BLaER1 (cell line): ENCODE data around the gene SLC2A10.

ENCODE experiments used
- H3K27ac ChIP-seq: shearing (Covaris generic); formaldehyde crosslinking; 2 replicates; pipeline ENCODE4 v1.8.1; 2022
- H3K27me3 ChIP-seq: shearing (Covaris generic); formaldehyde crosslinking; 2 replicates; pipeline ENCODE4 v1.8.1; 2022
- H3K36me3 ChIP-seq: shearing (Covaris generic); formaldehyde crosslinking; 2 replicates; pipeline ENCODE4 v1.8.1; 2022
- H3K4me1 ChIP-seq: shearing (Covaris generic); formaldehyde crosslinking; 2 replicates; pipeline ENCODE4 v1.8.1; 2022
- H3K4me2 ChIP-seq: shearing (Covaris generic); formaldehyde crosslinking; 2 replicates; pipeline ENCODE4 v1.8.1; 2022
- H3K4me3 ChIP-seq: shearing (Covaris generic); formaldehyde crosslinking; 2 replicates; pipeline ENCODE4 v1.8.1; 2022
- H3K9ac ChIP-seq: shearing (Covaris generic); formaldehyde crosslinking; 2 replicates; pipeline ENCODE4 v1.8.1; 2022
- H3K9me3 ChIP-seq: shearing (Covaris generic); formaldehyde crosslinking; 2 replicates; pipeline ENCODE4 v1.8.1; 2022
- H4K20me1 ChIP-seq: shearing (Covaris generic); formaldehyde crosslinking; 2 replicates; pipeline ENCODE4 v1.8.1; 2022
- Cebpa-rat ChIP-seq: shearing (Covaris generic); IDR thresholded peaks from 2 replicates; pipeline ENCODE4 v1.8.1; 2022

SLC2A10 gene

DNA sequence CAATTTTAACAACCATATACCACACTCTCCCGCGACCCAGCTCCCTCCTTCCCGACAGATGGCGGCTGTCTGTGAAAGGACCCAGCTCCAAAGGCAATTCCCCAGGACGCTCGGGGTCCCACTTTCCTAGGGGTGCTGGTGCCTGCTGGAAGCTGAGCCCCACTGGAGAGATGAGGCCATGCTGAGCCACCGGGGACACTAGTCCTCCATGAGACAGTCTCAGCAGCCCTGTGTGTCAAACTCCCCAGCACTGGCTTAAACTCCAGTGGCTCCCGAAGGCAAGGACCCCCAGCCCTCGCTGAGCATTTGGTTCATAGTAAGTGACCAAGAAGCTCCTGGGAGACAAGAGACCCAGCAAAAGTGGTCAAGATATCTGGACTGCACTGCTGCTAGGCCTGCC lies 52.1 kb downstream of the SLC2A10 start:
- TF ChIP-seq Cebpa-rat: no peak
- Histone ChIP-seq H3K4me1 (peaks cover 6% of the 10 kb centered on the region; the same call in 1 of the 2 replicates), H3K27ac (no peak overlapping the region), H3K36me3 (no peaks in the 10 kb centered on the region), H3K27me3 (no peaks in the 10 kb centered on the region), H4K20me1 (no peaks in the 10 kb centered on the region), H3K9me3 (no peaks in the 10 kb centered on the region), H3K9ac (no peak overlapping the region), H3K4me2 (no peak overlapping the region), H3K4me3 (no peak overlapping the region)

DNA sequence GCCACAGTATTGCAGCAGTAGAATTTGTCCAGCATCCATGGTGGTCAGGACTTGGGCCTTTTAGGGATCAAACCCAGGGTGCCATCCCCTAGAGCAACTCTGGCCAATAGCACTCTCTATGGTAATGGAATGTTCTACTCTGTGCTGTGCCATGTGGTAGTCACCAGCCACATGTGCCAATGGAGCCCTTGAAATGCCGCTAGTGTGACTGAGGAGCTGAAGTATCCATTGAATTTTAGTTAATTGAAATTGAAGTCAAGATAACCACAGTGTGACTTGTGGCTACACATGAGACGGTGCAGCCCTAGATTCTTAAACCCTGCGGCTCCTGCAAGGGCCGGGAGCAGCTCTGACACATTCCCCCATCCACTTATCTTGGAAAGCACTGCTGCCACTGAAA lies 54.6 kb downstream of the SLC2A10 start:
- no peak for TF ChIP-seq Cebpa-rat
- Histone ChIP-seq H4K20me1 (no peaks in the 10 kb centered on the region), H3K9ac (no peak overlapping the region), H3K27me3 (no peaks in the 10 kb centered on the region), H3K4me2 (no peak overlapping the region), H3K9me3 (no peaks in the 10 kb centered on the region), H3K4me3 (no peak overlapping the region), H3K36me3 (no peaks in the 10 kb centered on the region), H3K27ac (no peak overlapping the region), H3K4me1 (peaks cover 6% of the 10 kb centered on the region; the same call in 1 of the 2 replicates)

DNA sequence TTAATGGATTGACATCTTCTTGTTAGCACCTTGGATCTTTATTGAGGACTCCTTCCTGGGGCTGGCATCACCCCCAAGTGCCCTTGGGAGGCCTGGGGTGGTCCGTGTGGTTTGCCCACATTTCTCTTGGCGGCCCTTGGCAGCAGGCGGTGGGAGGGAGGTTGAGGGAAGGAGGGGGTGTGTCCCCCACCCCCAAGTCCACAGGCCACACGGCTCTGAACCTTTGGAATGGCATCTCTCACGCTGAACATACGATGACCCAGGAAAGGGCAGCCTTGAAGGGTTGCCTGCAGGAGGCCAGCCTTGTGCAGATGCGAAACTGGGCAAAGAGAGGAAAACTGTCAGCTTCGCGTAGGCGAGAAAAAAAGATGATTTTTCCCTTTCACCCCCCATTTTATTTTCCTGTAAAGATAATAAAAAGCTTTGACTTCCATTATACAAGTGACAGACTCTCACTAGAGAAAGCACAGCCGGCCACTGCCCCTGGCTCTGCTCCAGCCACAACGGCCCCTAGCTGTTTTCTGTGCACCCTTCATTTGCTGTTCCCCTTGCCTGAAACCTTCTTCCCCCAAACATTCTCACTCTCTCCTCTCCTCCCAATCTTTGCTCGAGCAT lies 56.2 kb downstream of the SLC2A10 start:
- Histone ChIP-seq H3K9me3 (no peaks in the 10 kb centered on the region), H4K20me1 (no peaks in the 10 kb centered on the region), H3K36me3 (no peaks in the 10 kb centered on the region), H3K9ac (no peak overlapping the region), H3K4me1 (0 out of 2 replicates have a peak, but pooled peaks cover 4% of the 10 kb centered on the region), H3K4me2 (no peak overlapping the region), H3K4me3 (no peak overlapping the region), H3K27me3 (no peaks in the 10 kb centered on the region), H3K27ac (no peak overlapping the region)
- TF ChIP-seq Cebpa-rat: no peak

DNA sequence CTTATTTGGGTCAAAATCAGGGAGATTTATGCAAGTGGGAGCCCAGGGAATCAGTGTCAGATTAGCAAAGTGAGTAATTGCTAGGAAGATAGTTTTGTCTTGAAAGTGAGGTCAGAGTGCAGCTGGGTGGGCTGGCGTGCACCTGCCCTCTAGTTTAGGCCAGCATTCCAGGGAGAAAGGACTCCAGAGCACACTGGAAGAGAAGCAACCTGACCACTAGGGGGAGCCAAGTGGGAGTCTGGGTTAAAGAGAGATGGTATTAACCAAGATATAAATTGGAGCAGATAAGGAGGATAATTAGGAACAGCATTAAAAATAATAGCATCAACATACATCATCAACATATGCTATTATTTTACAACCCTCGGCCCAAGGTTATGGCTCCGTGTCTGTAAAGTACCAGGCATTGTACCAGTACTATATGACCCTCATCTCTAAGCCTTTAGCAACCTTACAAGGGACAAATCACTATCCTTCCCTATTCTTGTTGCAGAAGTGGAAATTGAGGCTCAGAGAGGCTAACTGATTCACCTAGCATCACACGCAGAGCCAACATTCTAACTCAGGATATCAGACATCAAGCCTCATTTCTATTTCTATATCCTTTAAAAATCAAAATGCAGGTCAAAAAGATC lies 57.8 kb downstream of the SLC2A10 start:
- H3K9me3 ChIP-seq: no peaks in the 10 kb centered on the region
- no peaks in the 10 kb centered on the region for H4K20me1 ChIP-seq
- TF ChIP-seq Cebpa-rat: no peak
- H3K27ac ChIP-seq: no peak overlapping the region
- no peaks in the 10 kb centered on the region for H3K36me3 ChIP-seq
- H3K4me2 ChIP-seq: no peak overlapping the region
- H3K27me3 ChIP-seq: no peaks in the 10 kb centered on the region
- H3K4me3 ChIP-seq: no peak overlapping the region
- H3K9ac ChIP-seq: no peak overlapping the region
- 0 out of 2 replicates have a peak, but pooled peaks cover 4% of the 10 kb centered on the region for H3K4me1 ChIP-seq

DNA sequence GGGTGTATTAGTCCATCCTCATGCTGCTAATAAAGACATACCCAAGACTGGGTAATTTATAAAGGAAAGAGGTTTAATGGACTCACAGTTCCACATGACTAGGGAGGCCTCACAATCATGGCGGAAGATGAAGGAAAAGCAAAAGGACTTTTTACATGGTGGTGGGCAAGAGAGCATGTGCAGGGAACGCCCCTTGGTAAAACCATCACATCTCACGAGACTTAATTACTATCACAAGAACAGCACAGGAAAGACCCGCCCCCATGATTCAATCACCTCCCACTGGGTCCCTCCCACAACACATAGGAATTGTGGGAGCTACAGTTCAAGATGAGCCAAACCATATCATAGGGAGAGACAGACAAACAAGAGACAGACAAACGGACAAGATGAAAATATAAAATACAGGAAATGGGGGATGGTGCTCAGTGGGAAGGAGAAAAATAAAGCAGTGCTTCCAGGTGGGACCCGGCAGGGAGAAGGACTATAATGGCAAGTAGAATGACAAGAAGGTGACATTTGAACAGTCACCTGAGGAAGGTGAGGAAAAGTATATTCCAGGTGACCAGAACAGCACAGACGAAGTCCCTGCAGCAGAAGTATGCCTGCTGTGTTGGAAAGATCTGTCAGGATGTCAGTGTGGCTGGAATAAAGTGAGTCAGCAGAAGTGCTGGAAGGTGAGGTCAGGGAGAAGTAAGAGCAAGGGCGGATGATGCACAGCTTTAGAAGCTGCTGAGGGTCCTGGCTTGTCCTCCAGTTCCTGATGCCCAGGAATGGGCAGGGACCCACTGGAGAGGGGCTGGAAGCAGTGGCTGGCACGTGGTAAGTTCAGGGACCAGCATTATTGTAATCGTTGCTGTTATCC lies 61.1 kb downstream of the SLC2A10 start:
- Histone ChIP-seq H3K27ac (no peak overlapping the region), H3K27me3 (no peaks in the 10 kb centered on the region), H3K4me2 (no peak overlapping the region), H3K9ac (no peak overlapping the region), H3K9me3 (no peaks in the 10 kb centered on the region), H3K4me1 (peaks cover 17% of the 10 kb centered on the region; the same call in 1 of the 2 replicates), H4K20me1 (no peaks in the 10 kb centered on the region), H3K4me3 (no peak overlapping the region), H3K36me3 (no peaks in the 10 kb centered on the region)
- TF ChIP-seq Cebpa-rat: no peak

DNA sequence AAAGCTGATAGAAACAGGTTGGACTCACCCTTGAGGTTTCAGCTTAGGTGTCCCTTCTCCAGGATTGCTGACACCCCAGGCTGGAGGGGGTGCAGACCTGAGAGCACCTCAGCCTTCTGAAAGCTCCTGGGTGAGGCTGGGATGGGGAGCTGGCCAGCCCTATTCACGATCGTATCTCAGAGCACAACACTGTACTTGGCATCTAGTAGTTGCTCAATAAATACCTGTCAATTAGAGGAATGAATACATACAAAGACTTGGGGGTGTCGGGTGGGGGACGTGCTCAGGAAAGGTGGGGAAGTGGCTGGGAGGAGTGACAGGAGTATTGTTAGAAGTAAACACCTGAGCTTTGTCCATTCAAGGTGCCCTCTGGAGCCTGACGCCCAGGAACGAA lies 61.7 kb downstream of the SLC2A10 start:
- Histone ChIP-seq H3K4me3 (no peak overlapping the region), H3K9ac (no peak overlapping the region), H3K4me2 (no peak overlapping the region), H3K27ac (no peak overlapping the region), H3K36me3 (no peaks in the 10 kb centered on the region), H4K20me1 (no peaks in the 10 kb centered on the region), H3K9me3 (no peaks in the 10 kb centered on the region), H3K27me3 (no peaks in the 10 kb centered on the region), H3K4me1 (peaks cover 17% of the 10 kb centered on the region; the same call in 1 of the 2 replicates)
- TF ChIP-seq Cebpa-rat: no peak

DNA sequence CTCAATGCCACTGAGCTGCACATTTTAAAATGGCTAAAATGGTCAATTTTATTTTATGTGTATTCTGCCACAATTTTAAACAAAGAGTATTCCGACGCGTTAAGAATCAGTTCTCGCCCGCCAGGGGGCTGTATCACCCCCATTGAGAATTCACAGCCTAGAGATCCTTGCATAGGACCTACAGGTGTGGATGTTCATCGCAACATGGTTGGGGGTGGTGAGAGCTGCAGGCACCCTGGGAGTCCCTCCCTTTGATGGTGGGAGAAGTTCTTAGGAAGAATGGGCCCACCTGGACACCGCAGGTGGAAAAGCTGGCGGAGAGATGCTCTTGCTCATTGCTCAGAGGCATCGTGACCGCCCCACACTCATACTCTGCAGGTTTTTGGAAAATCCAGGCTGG lies 63.5 kb downstream of the SLC2A10 start:
- Histone ChIP-seq H3K36me3 (no peaks in the 10 kb centered on the region), H3K4me3 (no peak overlapping the region), H3K27ac (no peak overlapping the region), H3K9me3 (no peaks in the 10 kb centered on the region), H3K4me2 (no peak overlapping the region), H3K4me1 (peaks cover 17% of the 10 kb centered on the region; the same call in 1 of the 2 replicates), H4K20me1 (no peaks in the 10 kb centered on the region), H3K27me3 (no peaks in the 10 kb centered on the region), H3K9ac (no peak overlapping the region)
- TF ChIP-seq Cebpa-rat: no peak

DNA sequence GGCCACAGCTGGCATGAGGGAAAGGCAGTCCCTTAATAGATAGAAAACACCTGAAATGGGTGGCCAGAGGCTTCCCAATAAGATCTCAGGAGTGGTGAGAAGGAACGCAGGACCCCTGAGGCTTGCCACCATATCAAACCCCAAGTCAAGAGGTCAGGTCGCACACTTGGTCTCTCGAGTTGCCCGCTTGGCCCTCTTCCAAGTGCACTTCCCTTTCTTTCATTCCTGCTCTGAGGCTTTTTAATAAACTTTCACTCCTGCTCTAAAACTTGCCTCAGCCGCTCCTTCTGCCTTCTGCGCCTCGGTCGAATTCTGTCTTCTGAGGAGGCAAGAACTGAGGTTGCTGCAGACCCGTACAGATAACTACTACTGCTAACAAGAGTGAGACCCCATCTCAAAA lies 64.2 kb downstream of the SLC2A10 start:
- no peak overlapping the region for H3K4me3 ChIP-seq
- no peaks in the 10 kb centered on the region for H3K9me3 ChIP-seq
- H4K20me1 ChIP-seq: no peaks in the 10 kb centered on the region
- no peaks in the 10 kb centered on the region for H3K27me3 ChIP-seq
- peak overlapping the region; percentile 41 for H3K4me2 ChIP-seq
- H3K4me1 ChIP-seq: peaks cover 17% of the 10 kb centered on the region; the same call in 1 of the 2 replicates
- no peak overlapping the region for H3K9ac ChIP-seq
- no peak for TF ChIP-seq Cebpa-rat
- no peaks in the 10 kb centered on the region for H3K36me3 ChIP-seq
- H3K27ac ChIP-seq: no peak overlapping the region

DNA sequence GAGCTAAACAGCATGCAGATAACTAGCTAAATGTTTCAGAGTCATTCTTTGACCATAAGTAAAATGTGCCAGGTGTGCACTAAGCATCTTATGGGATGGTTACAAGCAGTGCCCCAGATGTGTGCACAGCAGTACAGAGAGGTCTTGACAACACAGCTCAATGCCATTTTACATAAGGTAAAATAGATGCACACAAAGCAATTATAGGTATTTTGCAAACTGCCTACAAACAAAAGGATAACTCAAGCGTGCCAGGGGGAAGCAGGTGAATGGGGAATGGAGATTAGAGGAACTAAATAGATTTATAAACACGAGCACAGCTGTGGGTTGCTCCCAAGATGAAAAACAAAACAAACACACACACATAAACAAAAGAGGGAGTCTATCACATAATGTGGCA lies 64.8 kb downstream of the SLC2A10 start:
- no peak for TF ChIP-seq Cebpa-rat
- Histone ChIP-seq H3K4me3 (no peak overlapping the region), H3K36me3 (no peaks in the 10 kb centered on the region), H3K27me3 (no peaks in the 10 kb centered on the region), H4K20me1 (no peaks in the 10 kb centered on the region), H3K27ac (no peak overlapping the region), H3K9ac (no peak overlapping the region), H3K9me3 (no peaks in the 10 kb centered on the region), H3K4me2 (peak overlapping the region; percentile 41; the same call in 1 of the 2 replicates), H3K4me1 (peaks cover 17% of the 10 kb centered on the region; the same call in 1 of the 2 replicates)

DNA sequence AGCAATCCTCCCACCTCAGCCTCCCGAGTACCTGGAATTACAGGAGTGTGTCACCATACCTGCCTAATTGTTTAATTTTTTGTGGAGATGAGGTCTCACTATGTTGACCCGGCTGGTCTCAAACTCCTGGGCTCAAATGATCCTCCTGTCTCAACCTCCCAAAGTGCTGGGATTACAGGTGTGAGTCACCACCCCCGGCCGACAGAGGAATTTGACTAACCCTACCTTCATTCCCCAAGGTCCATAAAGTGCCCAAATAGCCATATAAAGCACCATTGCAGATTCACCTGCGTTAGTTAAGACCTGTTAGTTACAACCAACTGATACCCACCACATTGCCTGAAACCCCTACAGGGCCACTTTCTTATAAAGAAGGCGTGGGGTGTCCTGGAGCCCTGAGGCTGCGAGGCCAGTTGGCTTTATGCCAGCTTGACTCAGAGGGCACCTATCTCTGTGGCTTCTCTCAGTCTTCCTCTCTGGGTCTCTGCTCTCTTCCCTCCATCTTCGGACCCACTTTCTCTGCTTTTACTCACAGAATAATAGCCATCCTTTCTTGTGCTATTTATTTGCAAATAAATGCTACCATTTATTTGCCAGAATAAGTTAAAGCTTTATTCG lies 65.6 kb downstream of the SLC2A10 start:
- Histone ChIP-seq H3K36me3 (no peaks in the 10 kb centered on the region), H3K4me2 (no peak overlapping the region), H3K4me3 (no peak overlapping the region), H3K9ac (no peak overlapping the region), H3K27ac (no peak overlapping the region), H3K27me3 (no peaks in the 10 kb centered on the region), H4K20me1 (no peaks in the 10 kb centered on the region), H3K9me3 (no peaks in the 10 kb centered on the region), H3K4me1 (peaks cover 17% of the 10 kb centered on the region; the same call in 1 of the 2 replicates)
- no peak for TF ChIP-seq Cebpa-rat
